HG02973 (cell line): ENCODE measurements around the gene ATXN10.
"Not testable (repeated sequence)": the region's sequence is repeated elsewhere in the genome, so short reads cannot be mapped to it uniquely, and the experiment has no call there.

ENCODE experiments used
- ATAC-seq: cut with Tn5 transposase; IDR thresholded peaks from one replicate; pipeline ENCODE4 v1.9.1; 2021; ENCODE audit warnings: moderate library complexity; ENCODE audit not compliant: unreplicated experiment

Gene ATXN10

GRCh38 chr22:45676024-45676423 lies 4.4 kb downstream of the ATXN10 start:
- ATAC-seq = no peak

GRCh38 chr22:45677063-45677462 lies 5.4 kb downstream of the ATXN10 start:
- no peak for ATAC-seq

GRCh38 chr22:45678961-45679912 lies 7.6 kb downstream of the ATXN10 start:
- ATAC-seq = no peak

- no peak for ATAC-seq
These were observed 9.5 kb downstream of the ATXN10 start for GRCh38 chr22:45680932-45681700.

GRCh38 chr22:45682064-45682463 lies 10.4 kb downstream of the ATXN10 start:
- no peak for ATAC-seq

- ATAC-seq = not testable (repeated sequence)
These were observed 11.1 kb downstream of the ATXN10 start for GRCh38 chr22:45682773-45683172.

GRCh38 chr22:45683248-45683647 lies 11.6 kb downstream of the ATXN10 start:
- no peak for ATAC-seq

GRCh38 chr22:45683680-45684079 lies 12.0 kb downstream of the ATXN10 start:
- no peak for ATAC-seq

GRCh38 chr22:45684169-45684568 lies 12.5 kb downstream of the ATXN10 start:
- no peak for ATAC-seq

GRCh38 chr22:45684752-45685574 lies 13.3 kb downstream of the ATXN10 start:
- ATAC-seq = no peak

- ATAC-seq = no peak
These were observed 14.4 kb downstream of the ATXN10 start for GRCh38 chr22:45686004-45686403.

- ATAC-seq = no peak
These were observed 15.2 kb downstream of the ATXN10 start for GRCh38 chr22:45686836-45687235.

GRCh38 chr22:45688600-45689080 lies 17.0 kb downstream of the ATXN10 start:
- no peak for ATAC-seq

- no peak for ATAC-seq
These were observed 17.6 kb downstream of the ATXN10 start for GRCh38 chr22:45689211-45689610.

GRCh38 chr22:45690008-45690407 lies 18.4 kb downstream of the ATXN10 start:
- no peak for ATAC-seq

- no peak for ATAC-seq
These were observed 20.9 kb downstream of the ATXN10 start for GRCh38 chr22:45692549-45692948.

GRCh38 chr22:45693835-45694234 lies 22.2 kb downstream of the ATXN10 start:
- no peak for ATAC-seq

- ATAC-seq = no peak
These were observed 24.6 kb downstream of the ATXN10 start for GRCh38 chr22:45696227-45696626.

GRCh38 chr22:45698094-45698493 lies 26.5 kb downstream of the ATXN10 start:
- no peak for ATAC-seq

- no peak for ATAC-seq
These were observed 31.3 kb downstream of the ATXN10 start for GRCh38 chr22:45702981-45703380.

GRCh38 chr22:45703758-45704157 lies 32.1 kb downstream of the ATXN10 start:
- ATAC-seq = no peak
